HFFc6 (cell line): ENCODE data around the gene VAC14. TPM values are rescaled to one million over a fixed set of nuclear protein-coding genes. Genes with fewer than 3 reads are reported as not detected.
A peak's percentile ranks its signal among the peaks of the same experiment; 100 is the strongest.

Source experiments
- DNase-seq: peaks from one replicate; pipeline ENCODE4 v3.0.0-alpha.2; 2018
- H3K27ac Mint-ChIP-seq: 2 replicates; pipeline ENCODE4 v1.8.0; 2020; ENCODE audit warnings: mild to moderate bottlenecking, mixed read lengths
- H3K27me3 Mint-ChIP-seq: 2 replicates; pipeline ENCODE4 v1.8.0; 2021; ENCODE audit warnings: mild to moderate bottlenecking, moderate library complexity, mixed read lengths; ENCODE audit not compliant: insufficient read depth
- H3K36me3 Mint-ChIP-seq: 2 replicates; pipeline ENCODE4 v1.8.0; 2021; ENCODE audit warnings: low read depth, mixed read lengths
- H3K4me1 Mint-ChIP-seq: 2 replicates; pipeline ENCODE4 v1.8.0; 2020; ENCODE audit warnings: low read depth, mixed read lengths
- H3K4me3 Mint-ChIP-seq: 2 replicates; pipeline ENCODE4 v1.8.0; 2020; ENCODE audit warnings: mild to moderate bottlenecking, moderate library complexity, mixed read lengths
- H3K9me3 Mint-ChIP-seq: 2 replicates; pipeline ENCODE4 v1.8.0; 2020; ENCODE audit warnings: mild to moderate bottlenecking, mixed read lengths
- total RNA-seq, 6 experiments: library from RNA; stranded (reverse); fragmentation: NEBNext Ultra II Directional; extraction: Animal tissue kit (Norgen Biotek cat#: 25700); gene quantifications; 2 replicates in 1 of 6; 3 replicates in 5 of 6; pipeline ENCODE4 v1.2.3, GENCODE V29; 2021
- TF ChIP-seq, protein P1 (sequence below): fragments of 200-600 bp; sonication (generic); IDR thresholded peaks from 2 replicates; pipeline ENCODE4 v1.5.0; 2021; ENCODE audit warnings: antibody characterized with exemption, mild to moderate bottlenecking

Gene VAC14
- total RNA-seq, 6 experiments from 2014 or later: 34.5 to 45.5 (median 37.6) TPM

DNA sequence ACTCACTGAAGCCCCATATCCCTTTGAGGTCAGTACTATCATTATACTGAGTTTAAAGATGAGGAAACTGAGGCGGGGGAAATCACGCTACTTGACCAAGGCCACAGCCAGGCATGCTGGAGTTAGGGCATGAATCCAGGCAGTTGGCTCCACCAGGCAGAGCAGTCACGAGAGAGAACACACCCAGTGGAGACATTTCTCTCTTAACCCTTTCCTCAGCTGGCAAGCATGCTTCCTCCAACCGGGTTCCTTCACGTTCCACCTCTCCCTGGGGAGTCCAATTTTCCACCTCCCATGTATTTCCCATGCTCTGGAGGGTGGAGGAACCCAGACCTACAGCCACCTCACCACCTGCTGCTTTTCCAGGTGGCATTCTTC lies 32.8 kb downstream of the VAC14 start:
- TF ChIP-seq, protein P1, sequence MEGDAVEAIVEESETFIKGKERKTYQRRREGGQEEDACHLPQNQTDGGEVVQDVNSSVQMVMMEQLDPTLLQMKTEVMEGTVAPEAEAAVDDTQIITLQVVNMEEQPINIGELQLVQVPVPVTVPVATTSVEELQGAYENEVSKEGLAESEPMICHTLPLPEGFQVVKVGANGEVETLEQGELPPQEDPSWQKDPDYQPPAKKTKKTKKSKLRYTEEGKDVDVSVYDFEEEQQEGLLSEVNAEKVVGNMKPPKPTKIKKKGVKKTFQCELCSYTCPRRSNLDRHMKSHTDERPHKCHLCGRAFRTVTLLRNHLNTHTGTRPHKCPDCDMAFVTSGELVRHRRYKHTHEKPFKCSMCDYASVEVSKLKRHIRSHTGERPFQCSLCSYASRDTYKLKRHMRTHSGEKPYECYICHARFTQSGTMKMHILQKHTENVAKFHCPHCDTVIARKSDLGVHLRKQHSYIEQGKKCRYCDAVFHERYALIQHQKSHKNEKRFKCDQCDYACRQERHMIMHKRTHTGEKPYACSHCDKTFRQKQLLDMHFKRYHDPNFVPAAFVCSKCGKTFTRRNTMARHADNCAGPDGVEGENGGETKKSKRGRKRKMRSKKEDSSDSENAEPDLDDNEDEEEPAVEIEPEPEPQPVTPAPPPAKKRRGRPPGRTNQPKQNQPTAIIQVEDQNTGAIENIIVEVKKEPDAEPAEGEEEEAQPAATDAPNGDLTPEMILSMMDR: no peak
- H3K4me1 Mint-ChIP-seq: peaks cover 45% of the 10 kb centered on the region
- no peak for DNase-seq
- H3K36me3 Mint-ChIP-seq: peaks cover 14% of the 10 kb centered on the region
- peak overlapping the region; percentile 54; the same call in 1 of the 2 replicates for H3K4me3 Mint-ChIP-seq
- peak overlapping the region; percentile 94 for H3K27ac Mint-ChIP-seq
- H3K9me3 Mint-ChIP-seq: no peaks in the 10 kb centered on the region
- H3K27me3 Mint-ChIP-seq: no peaks in the 10 kb centered on the region; the same call in 1 of the 2 replicates

DNA sequence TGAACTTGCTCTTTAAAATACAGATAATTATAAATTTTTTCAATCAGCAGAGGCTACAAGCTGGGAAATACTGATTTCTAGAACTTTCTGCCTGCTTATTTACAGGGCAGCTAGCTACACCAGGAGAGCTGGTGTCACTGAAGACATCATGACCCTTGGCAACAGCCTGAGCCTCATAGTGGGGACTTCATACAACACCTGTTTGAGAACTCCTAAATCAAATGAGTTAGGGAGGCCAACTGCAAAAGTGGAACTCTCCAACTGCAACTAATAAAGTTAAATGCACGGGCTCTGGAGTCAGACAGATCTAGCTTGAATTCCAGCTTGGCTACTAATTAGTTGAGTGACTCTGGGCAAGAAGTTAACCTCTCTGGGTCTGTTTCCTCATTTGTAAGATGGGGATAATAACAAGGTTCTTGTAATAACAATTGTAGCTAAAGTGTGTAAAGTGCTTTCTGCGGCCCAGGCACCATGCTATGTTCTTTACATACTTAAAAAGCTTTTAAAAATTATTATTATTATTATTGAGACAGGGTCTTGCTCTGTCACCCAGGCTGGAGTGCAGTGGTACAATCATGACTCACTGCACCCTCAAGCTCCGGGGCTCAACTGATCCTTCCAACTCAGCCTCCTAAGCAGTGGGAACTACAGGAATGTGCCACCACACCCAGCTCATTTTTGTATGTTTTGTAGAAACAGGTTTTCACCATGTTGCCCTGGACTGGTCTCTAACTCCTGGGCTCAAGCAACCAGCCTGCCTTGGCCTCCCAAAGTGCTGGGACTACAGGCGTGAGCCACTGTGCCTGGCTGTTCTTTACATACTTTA lies 33.4 kb downstream of the VAC14 start:
- H3K4me1 Mint-ChIP-seq: peaks cover 39% of the 10 kb centered on the region
- DNase-seq: peak; percentile 50
- H3K36me3 Mint-ChIP-seq: peaks cover 9% of the 10 kb centered on the region; the same call in 1 of the 2 replicates
- H3K27ac Mint-ChIP-seq: peak overlapping the region; percentile 94
- H3K27me3 Mint-ChIP-seq: no peaks in the 10 kb centered on the region; the same call in 1 of the 2 replicates
- H3K9me3 Mint-ChIP-seq: no peaks in the 10 kb centered on the region
- H3K4me3 Mint-ChIP-seq: peak overlapping the region; percentile 54
- TF ChIP-seq, protein P1: no peak

- no peak overlapping the region for H3K4me3 Mint-ChIP-seq
- no peak overlapping the region for H3K27ac Mint-ChIP-seq
- H3K4me1 Mint-ChIP-seq: peaks cover 33% of the 10 kb centered on the region
These were observed 34.3 kb downstream of the VAC14 start for GRCh38 chr16:70766658-70767057.

DNA sequence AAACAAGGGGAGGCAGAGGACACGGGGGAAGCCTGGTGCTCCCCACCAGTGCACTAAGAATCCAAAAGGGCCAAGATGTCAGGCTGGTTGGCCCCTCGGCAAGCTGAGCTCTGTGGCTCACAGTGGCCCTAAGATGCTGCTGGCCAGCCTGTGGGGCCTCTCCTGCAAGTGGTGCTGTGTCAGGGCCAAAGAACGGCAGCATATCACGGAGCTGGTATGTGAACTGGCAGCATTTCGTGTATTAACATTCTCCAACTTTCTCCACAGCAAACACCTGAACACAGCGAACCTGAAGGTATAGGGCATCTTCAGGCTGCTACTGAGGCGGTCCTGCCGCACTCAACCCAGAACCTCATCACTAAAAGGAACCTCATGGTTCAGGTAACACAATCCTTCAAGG lies 34.8 kb downstream of the VAC14 start:
- Mint-ChIP-seq H3K9me3 (no peaks in the 10 kb centered on the region), H3K36me3 (no peaks in the 10 kb centered on the region), H3K27me3 (no peaks in the 10 kb centered on the region; the same call in 1 of the 2 replicates), H3K4me1 (peaks cover 35% of the 10 kb centered on the region), H3K4me3 (no peak overlapping the region), H3K27ac (no peak overlapping the region)
- TF ChIP-seq, protein P1: no peak
- no peak for DNase-seq

More at GRCh38 chr16:70766658-70767057, 34.3 kb downstream of the VAC14 start:
- H3K9me3 Mint-ChIP-seq: no peaks in the 10 kb centered on the region
- no peak for DNase-seq
- no peaks in the 10 kb centered on the region for H3K36me3 Mint-ChIP-seq
- no peaks in the 10 kb centered on the region; the same call in 1 of the 2 replicates for H3K27me3 Mint-ChIP-seq
- TF ChIP-seq, protein P1: no peak

GRCh38 chr16:70765491-70765890 lies 35.5 kb downstream of the VAC14 start:
- no peaks in the 10 kb centered on the region; the same call in 1 of the 2 replicates for H3K27me3 Mint-ChIP-seq
- H3K36me3 Mint-ChIP-seq: no peaks in the 10 kb centered on the region
- H3K9me3 Mint-ChIP-seq: no peaks in the 10 kb centered on the region
- TF ChIP-seq, protein P1: no peak
- H3K4me3 Mint-ChIP-seq: no peak overlapping the region
- peaks cover 35% of the 10 kb centered on the region for H3K4me1 Mint-ChIP-seq
- no peak overlapping the region for H3K27ac Mint-ChIP-seq
- no peak for DNase-seq
